IPS-20b (cell line): ENCODE measurements around the gene MIA3.
A peak's percentile ranks its signal among the peaks of the same experiment; 100 is the strongest.

Experiments used
- H3K27ac ChIP-seq: one replicate; pipeline ENCODE4 v1.5.1; 2013; ENCODE audit warnings: low read length
- H3K27me3 ChIP-seq: 2 replicates; pipeline ENCODE4 v1.6.1; 2013; ENCODE audit warnings: mild to moderate bottlenecking, low read length, inconsistent platforms; ENCODE audit not compliant: insufficient read depth
- H3K36me3 ChIP-seq: 2 replicates; pipeline ENCODE4 v1.6.1; 2013; ENCODE audit warnings: low read depth, mild to moderate bottlenecking, inconsistent platforms, low read length, moderate library complexity; ENCODE audit not compliant: insufficient read depth
- H3K4me1 ChIP-seq: 2 replicates; pipeline ENCODE4 v1.6.1; 2013; ENCODE audit warnings: mild to moderate bottlenecking, control low read depth, inconsistent platforms, low read length, moderate library complexity; ENCODE audit not compliant: insufficient read depth
- H3K4me3 ChIP-seq: 2 replicates; pipeline ENCODE4 v1.5.1; 2013; ENCODE audit warnings: mild to moderate bottlenecking, low read length, inconsistent platforms
- H3K9ac ChIP-seq: 2 replicates; pipeline ENCODE4 v1.6.1; 2013; ENCODE audit warnings: low read depth, mild to moderate bottlenecking, inconsistent platforms, low read length, moderate library complexity
- H3K9me3 ChIP-seq: 2 replicates; pipeline ENCODE4 v1.6.1; 2013; ENCODE audit warnings: mild to moderate bottlenecking, low read depth, low read length, inconsistent platforms; ENCODE audit not compliant: insufficient read depth

Gene MIA3

DNA sequence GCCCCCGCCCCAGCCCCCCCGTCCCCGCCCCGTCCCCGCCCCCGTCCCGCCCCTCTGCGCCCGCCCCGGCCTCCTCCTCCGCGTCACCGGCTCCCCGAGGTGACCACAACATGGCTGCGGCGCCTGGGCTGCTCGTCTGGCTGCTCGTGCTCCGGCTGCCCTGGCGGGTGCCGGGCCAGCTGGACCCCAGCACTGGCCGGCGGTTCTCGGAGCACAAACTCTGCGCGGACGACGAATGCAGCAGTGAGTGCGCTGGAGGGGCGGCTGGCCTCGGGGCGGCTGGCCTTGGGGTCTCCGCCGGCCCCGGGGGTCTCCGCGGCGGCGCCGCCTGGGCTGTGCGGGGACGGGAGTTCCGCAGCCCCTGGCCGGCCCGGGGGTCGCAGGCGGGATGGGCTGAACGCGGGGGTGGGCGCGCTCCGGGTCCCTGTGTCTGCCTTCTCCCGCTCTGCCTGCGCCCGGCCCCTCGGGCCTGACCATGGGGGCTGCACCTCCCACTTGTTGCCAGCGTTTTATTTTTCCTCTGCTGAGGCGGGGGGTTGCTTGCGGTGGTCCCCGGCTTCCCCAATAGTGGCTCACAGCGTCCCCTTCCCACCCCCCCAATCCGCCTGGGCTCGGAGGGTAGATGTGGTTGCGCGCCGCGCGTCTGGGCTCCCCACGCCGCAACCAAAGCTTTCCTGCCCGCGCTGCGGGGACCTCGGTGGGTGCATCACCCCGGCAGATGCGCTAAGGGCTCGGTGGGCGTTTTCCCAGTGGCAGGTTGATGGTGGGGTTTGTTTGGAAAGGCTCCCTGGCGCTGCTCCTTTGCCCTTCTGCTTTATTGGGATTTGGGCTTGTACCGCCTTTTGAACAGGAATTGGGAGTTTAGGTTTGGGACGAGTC is at the start of gene MIA3:
TSS of gene MIA3 (plus strand) at position 97 of the 879 bp plus-strand sequence. CDS start at position 111, 14 bp downstream.
- Histone ChIP-seq H3K4me3 (peak within 1 kb of the TSS; percentile 85), H3K27me3 (peaks cover 25% of the 10 kb centered on the region), H3K9me3 (no peaks in the 10 kb centered on the region), H3K27ac (no peak within 1 kb of the TSS), H3K4me1 (peaks cover 6% of the 10 kb centered on the region; the same call in 1 of the 2 replicates), H3K9ac (peak within 1 kb of the TSS; percentile 84), H3K36me3 (peaks cover 18% of the 10 kb centered on the region)

GRCh38 chr1:222570837-222571236 is 47.1 kb upstream of the MIA3 start:
- Histone ChIP-seq H3K4me1 (no peaks in the 10 kb centered on the region), H3K9ac (no peak overlapping the region), H3K36me3 (peaks cover 78% of the 10 kb centered on the region), H3K27ac (no peak overlapping the region), H3K9me3 (no peaks in the 10 kb centered on the region), H3K4me3 (no peak overlapping the region), H3K27me3 (no peaks in the 10 kb centered on the region)

GRCh38 chr1:222579316-222579715 is 38.6 kb upstream of the MIA3 start:
- no peak overlapping the region for H3K9ac ChIP-seq
- no peaks in the 10 kb centered on the region for H3K9me3 ChIP-seq
- H3K4me3 ChIP-seq, result no peak overlapping the region
- no peaks in the 10 kb centered on the region for H3K27me3 ChIP-seq
- peaks cover 77% of the 10 kb centered on the region for H3K36me3 ChIP-seq
- no peak overlapping the region for H3K27ac ChIP-seq
- H3K4me1 ChIP-seq, result no peaks in the 10 kb centered on the region

- Histone ChIP-seq H3K27ac (no peak overlapping the region), H3K9me3 (no peaks in the 10 kb centered on the region), H3K27me3 (no peaks in the 10 kb centered on the region), H3K9ac (no peak overlapping the region), H3K4me1 (no peaks in the 10 kb centered on the region), H3K36me3 (peaks cover 70% of the 10 kb centered on the region), H3K4me3 (no peak overlapping the region)
Observed at GRCh38 chr1:222582099-222582774, 35.7 kb upstream of the MIA3 start.

GRCh38 chr1:222583079-222583478 is 34.8 kb upstream of the MIA3 start:
- no peak overlapping the region for H3K9ac ChIP-seq
- H3K27ac ChIP-seq, result no peak overlapping the region
- no peaks in the 10 kb centered on the region for H3K9me3 ChIP-seq
- H3K4me1 ChIP-seq, result no peaks in the 10 kb centered on the region
- no peak overlapping the region for H3K4me3 ChIP-seq
- peaks cover 70% of the 10 kb centered on the region for H3K36me3 ChIP-seq
- H3K27me3 ChIP-seq, result no peaks in the 10 kb centered on the region

- peaks cover 56% of the 10 kb centered on the region for H3K36me3 ChIP-seq
- H3K27ac ChIP-seq, result no peak overlapping the region
- H3K4me3 ChIP-seq, result no peak overlapping the region
- H3K27me3 ChIP-seq, result no peaks in the 10 kb centered on the region; the same call in 1 of the 2 replicates
- no peak overlapping the region for H3K9ac ChIP-seq
- H3K4me1 ChIP-seq, result no peaks in the 10 kb centered on the region; the same call in 1 of the 2 replicates
- no peaks in the 10 kb centered on the region for H3K9me3 ChIP-seq
Observed at GRCh38 chr1:222586842-222587241, 31.1 kb upstream of the MIA3 start.

DNA sequence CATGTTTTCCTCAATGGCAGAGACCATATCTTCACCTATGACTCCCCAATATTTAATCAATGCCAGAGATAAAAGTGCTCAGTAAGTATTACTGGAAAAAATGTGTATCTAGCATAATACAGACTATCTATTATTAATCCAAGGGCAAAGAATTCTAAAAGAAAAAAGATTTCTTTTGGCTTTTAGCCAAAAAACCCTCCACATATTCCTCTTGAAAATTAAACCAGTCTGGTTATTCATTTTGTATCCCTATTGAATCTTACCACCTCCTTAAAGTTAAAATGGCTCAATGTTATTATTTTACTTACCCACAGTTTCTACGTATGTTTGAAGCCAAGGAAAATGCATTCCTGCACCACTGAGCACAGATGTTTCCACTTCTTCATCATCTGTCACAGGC is 29.8 kb upstream of the MIA3 start:
- Histone ChIP-seq H3K27ac (no peak overlapping the region), H3K36me3 (peaks cover 43% of the 10 kb centered on the region), H3K9me3 (no peaks in the 10 kb centered on the region), H3K27me3 (no peaks in the 10 kb centered on the region; the same call in 1 of the 2 replicates), H3K9ac (no peak overlapping the region), H3K4me3 (peak overlapping the region; percentile 94), H3K4me1 (no peaks in the 10 kb centered on the region; the same call in 1 of the 2 replicates)

DNA sequence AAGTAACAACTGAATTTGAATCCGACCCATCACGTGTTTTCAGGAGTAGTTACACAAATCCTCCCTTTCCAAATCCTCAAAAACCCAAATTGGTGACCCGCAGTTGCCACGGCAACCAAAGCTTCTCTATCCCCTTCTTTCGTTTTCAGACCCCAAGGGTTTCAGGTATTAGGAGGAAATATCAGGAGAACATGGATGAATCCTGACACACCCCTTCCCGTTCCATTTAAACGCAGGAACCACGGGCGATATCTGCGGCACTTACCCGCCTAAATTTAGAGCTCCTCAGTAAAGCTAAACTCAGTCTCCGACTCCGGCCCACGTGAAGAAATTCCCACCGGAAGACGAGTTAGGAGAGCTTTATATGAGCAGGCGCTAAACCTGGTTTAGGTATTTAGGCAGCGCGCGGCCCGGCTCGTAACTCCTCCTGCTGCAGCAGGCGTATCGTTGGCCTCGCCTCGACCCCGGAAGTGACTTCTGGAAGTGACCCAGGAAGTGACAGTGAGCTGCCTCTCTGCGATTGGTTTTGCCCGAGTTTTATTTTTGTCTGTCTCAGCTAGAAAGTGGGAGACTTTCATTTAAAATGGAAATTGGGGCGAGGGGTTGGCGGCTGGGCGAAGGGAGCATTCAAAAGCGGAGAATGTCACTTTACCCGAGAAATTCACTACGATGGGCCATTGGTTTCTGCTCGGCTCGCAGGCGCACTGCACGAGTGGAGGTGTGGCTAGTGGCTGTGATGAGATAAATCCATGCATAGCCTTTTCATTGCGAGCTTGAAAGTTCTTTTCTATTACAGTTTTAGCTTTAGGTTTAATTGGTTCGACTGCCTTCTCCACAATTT is 28.2 kb upstream of the MIA3 start, which contains the start of gene TAF1A:
TSS of gene TAF1A (minus strand) at position 472 of the 841 bp plus-strand sequence.
- H3K4me1 ChIP-seq, result no peaks in the 10 kb centered on the region; the same call in 1 of the 2 replicates
- H3K4me3 ChIP-seq, result peak within 1 kb of the TSS; percentile 94
- H3K9ac ChIP-seq, result peak within 1 kb of the TSS; percentile 92

GRCh38 chr1:222592171-222592570 is 25.7 kb upstream of the MIA3 start:
- no peak overlapping the region for H3K27ac ChIP-seq
- peaks cover 12% of the 10 kb centered on the region for H3K36me3 ChIP-seq
- H3K9me3 ChIP-seq, result no peaks in the 10 kb centered on the region
- H3K4me1 ChIP-seq, result no peaks in the 10 kb centered on the region; the same call in 1 of the 2 replicates
- H3K4me3 ChIP-seq, result no peak overlapping the region
- H3K27me3 ChIP-seq, result no peaks in the 10 kb centered on the region; the same call in 1 of the 2 replicates
- no peak overlapping the region for H3K9ac ChIP-seq

More for the DNA sequence above, 28.2 kb upstream of the MIA3 start, which contains the start of gene TAF1A:
- H3K36me3 ChIP-seq, result peaks cover 29% of the 10 kb centered on the region
- no peaks in the 10 kb centered on the region; the same call in 1 of the 2 replicates for H3K27me3 ChIP-seq
- H3K27ac ChIP-seq, result peak within 1 kb of the TSS; percentile 11
- H3K9me3 ChIP-seq, result no peaks in the 10 kb centered on the region

- no peak overlapping the region for H3K27ac ChIP-seq
- no peak overlapping the region for H3K9ac ChIP-seq
- no peak overlapping the region for H3K4me3 ChIP-seq
- H3K9me3 ChIP-seq, result no peaks in the 10 kb centered on the region
- no peaks in the 10 kb centered on the region for H3K36me3 ChIP-seq
- H3K27me3 ChIP-seq, result peaks cover 6% of the 10 kb centered on the region
- H3K4me1 ChIP-seq, result no peaks in the 10 kb centered on the region
Observed at GRCh38 chr1:222594789-222595188, 23.1 kb upstream of the MIA3 start.

- Histone ChIP-seq H3K4me3 (no peak overlapping the region), H3K9me3 (no peaks in the 10 kb centered on the region), H3K9ac (no peak overlapping the region), H3K36me3 (no peaks in the 10 kb centered on the region), H3K4me1 (no peaks in the 10 kb centered on the region), H3K27me3 (peaks cover 10% of the 10 kb centered on the region; the same call in 1 of the 2 replicates), H3K27ac (no peak overlapping the region)
Observed at GRCh38 chr1:222596696-222597095, 21.2 kb upstream of the MIA3 start.
